ENCODE results near the gene ZNF750.
A peak's percentile ranks its signal among the peaks of the same experiment; 100 is the strongest.

Gene ZNF750

DNA sequence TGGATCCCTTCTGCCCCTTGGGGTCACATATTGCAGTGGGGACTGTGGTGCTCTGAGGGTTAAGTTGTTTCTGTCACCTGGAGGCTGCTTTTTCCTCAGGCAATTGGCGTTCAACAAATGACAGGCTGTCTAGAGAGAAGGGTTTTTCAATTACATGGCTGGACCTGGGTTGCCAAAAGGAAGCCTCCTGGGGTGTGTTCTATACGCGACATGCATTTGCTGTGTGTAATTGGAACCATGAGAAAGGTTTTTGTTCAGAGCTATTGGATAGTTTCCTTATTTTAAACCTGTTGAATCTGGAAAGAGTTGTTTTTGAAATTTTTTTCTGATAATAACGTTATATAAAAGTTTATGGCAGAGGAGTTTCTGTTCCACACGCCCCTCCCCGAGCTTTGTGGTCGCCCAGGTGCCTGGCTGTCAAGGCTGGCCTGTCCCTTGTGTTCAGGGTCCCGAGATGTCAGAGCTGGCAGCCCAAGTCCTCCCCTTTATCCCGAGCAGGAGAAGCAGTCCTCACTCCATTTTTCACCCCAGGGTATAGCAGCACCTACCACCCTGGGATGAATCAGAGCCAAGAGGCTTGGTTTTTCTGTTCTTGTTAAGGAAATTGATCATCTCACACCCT lies 26.1 kb upstream of the ZNF750 start:
- H3K27ac ChIP-seq, result no peak overlapping the region
- no peak for DNase-seq
- H3K4me3 ChIP-seq (ENCODE audit: low read depth, low read length), result no peak overlapping the region
- peaks cover 7% of the 10 kb centered on the region for H3K36me3 ChIP-seq (replicated peaks)
- TF ChIP-seq, protein P1, sequence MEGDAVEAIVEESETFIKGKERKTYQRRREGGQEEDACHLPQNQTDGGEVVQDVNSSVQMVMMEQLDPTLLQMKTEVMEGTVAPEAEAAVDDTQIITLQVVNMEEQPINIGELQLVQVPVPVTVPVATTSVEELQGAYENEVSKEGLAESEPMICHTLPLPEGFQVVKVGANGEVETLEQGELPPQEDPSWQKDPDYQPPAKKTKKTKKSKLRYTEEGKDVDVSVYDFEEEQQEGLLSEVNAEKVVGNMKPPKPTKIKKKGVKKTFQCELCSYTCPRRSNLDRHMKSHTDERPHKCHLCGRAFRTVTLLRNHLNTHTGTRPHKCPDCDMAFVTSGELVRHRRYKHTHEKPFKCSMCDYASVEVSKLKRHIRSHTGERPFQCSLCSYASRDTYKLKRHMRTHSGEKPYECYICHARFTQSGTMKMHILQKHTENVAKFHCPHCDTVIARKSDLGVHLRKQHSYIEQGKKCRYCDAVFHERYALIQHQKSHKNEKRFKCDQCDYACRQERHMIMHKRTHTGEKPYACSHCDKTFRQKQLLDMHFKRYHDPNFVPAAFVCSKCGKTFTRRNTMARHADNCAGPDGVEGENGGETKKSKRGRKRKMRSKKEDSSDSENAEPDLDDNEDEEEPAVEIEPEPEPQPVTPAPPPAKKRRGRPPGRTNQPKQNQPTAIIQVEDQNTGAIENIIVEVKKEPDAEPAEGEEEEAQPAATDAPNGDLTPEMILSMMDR (IDR thresholded peaks at IDR 0.05; ENCODE audit: low read depth, low read length, missing control alignments), result no peak
- in situ Hi-C loops (cut with HindIII; ENCODE audit: low pct_ligation_motif_present, low sequenced_read_pairs), result no loop called here
- no peaks in the 10 kb centered on the region for H3K27me3 ChIP-seq (replicated peaks)

DNA sequence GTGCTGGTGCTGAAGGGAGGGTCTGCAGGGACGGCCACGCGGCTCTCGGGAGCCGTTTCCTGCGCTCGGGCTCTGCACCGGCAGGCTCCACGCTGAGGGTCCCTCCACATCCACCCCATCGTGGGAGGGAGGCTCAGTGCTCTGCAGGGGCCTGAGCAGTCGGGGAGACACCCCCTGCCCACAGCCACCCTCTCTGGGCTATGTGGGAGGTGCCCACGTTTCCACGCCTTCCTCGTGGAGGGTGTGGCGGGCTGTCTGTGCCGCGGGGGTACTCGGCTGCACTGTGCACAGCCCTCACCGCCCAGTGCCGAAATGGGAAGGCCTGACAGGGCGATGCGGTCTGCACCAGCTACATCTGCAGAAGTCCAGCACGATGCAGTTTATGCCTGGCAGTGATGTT lies 25.5 kb upstream of the ZNF750 start:
- H3K4me3 ChIP-seq (ENCODE audit: low read depth, low read length), result no peak overlapping the region
- TF ChIP-seq, protein P1 (IDR thresholded peaks at IDR 0.05; ENCODE audit: low read depth, low read length, missing control alignments), result no peak
- no peaks in the 10 kb centered on the region for H3K27me3 ChIP-seq (replicated peaks)
- peaks cover under 1% of the 10 kb centered on the region for H3K36me3 ChIP-seq (replicated peaks)
- in situ Hi-C loops (cut with HindIII; ENCODE audit: low pct_ligation_motif_present, low sequenced_read_pairs), result no loop called here
- H3K27ac ChIP-seq, result no peak overlapping the region
- no peak for DNase-seq

DNA sequence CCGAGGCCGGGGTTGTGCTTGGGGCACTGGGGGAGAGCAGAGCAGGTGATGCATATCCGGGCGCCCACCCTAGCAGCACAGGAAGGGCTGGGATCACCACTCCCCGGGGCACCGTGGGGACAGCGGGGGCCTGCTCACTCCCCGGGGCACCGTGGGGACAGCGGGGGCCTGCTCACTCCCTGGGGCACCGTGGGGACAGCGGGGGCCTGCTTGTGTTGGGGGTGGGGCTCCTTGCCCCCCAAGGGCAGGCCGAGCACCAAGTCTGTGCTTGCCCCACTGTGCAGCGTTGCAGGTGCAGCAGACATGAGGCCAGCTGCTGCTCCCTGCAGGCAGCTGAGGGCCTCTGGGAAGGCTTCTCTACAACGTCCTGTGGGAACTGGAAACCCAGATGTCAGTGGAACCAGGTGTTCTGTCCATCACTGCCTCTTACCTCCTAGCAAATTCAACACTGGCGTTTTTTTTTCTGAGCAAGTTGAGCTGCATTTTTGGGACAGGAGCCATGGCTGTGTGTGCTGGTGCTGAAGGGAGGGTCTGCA lies 25.0 kb upstream of the ZNF750 start:
- H3K36me3 ChIP-seq (replicated peaks), result no peaks in the 10 kb centered on the region
- no peak overlapping the region for H3K4me3 ChIP-seq (ENCODE audit: low read depth, low read length)
- DNase-seq, result no peak
- H3K27me3 ChIP-seq (replicated peaks), result no peaks in the 10 kb centered on the region
- TF ChIP-seq, protein P1 (IDR thresholded peaks at IDR 0.05; ENCODE audit: low read depth, low read length, missing control alignments), result no peak
- in situ Hi-C loops (cut with HindIII; ENCODE audit: low pct_ligation_motif_present, low sequenced_read_pairs), result no loop called here
- no peak overlapping the region for H3K27ac ChIP-seq

DNA sequence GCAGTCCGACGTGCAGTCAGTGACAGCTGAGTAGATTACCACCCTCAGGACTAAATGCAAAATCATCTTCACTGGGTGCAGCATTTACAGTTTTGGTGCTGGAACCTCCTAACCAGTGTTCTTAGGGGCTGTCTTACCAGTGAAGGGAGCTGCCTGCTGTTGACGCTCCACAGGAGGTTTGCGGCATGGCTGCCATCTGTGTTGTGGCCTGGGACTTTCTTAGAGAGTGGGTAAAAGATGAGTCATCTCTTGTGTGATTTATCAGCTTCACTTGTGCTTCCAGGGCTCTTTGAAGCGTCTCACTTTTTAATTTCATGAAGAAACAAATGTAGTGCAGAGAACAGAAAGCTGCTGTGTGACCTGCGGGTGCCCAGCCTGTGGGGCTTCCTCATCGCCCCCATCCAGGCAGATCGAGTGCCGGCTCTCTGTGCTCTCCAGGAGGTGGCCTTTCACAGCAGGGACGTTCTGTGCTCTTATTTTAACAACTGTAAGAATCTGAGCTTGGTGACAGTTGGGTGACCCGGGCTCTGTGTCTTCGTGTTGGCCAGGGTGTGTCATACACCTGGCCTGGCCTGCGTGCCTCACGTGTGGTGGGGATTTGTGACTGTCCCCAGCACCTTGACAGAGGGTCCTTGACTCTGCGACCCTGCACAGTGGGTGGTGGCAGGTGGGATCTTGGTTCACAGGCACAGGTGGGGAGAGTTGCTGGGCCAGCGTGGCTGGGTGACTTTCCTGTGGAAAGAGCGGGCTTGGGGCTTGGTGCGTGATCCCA lies 24.3 kb upstream of the ZNF750 start:
- H3K27ac ChIP-seq, result peak overlapping the region; percentile 22
- TF ChIP-seq, protein P1 (IDR thresholded peaks at IDR 0.05; ENCODE audit: low read depth, low read length, missing control alignments), result no peak
- H3K4me3 ChIP-seq (ENCODE audit: low read depth, low read length), result no peak overlapping the region
- H3K36me3 ChIP-seq (replicated peaks), result no peaks in the 10 kb centered on the region
- peak; percentile 80 for DNase-seq
- no peaks in the 10 kb centered on the region for H3K27me3 ChIP-seq (replicated peaks)
- in situ Hi-C loops (cut with HindIII; ENCODE audit: low pct_ligation_motif_present, low sequenced_read_pairs), result no loop called here

DNA sequence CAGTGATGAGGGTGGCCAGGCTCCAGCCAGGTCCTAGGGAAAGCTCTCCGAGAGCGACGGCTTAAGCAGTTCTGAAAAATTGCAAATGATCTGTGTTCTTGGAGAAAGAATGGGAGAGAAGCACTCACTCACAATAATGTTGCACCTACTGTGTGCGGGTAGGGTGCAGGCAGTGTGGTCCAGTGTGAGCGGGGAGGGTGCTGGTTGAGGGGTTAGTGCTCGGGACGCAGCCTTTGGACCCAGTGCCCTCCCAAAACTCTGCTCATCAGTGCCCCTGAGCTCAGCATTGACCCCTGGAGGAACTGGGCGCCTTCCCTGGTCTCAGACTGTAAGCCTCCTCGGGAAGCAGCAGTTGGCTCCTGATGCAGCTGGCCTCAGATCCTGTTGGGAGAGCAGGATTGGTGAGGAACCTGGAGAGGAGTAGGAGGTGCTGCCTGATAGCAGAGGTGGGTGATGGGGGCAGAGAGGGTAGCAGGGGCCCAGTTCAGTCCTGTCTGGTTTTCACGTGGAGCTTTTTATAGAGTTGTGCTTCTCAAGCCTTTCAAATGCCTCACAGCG lies 23.6 kb upstream of the ZNF750 start:
- no peak for DNase-seq
- in situ Hi-C loops (cut with HindIII; ENCODE audit: low pct_ligation_motif_present, low sequenced_read_pairs), result no loop called here
- no peak overlapping the region for H3K4me3 ChIP-seq (ENCODE audit: low read depth, low read length)
- no peaks in the 10 kb centered on the region for H3K36me3 ChIP-seq (replicated peaks)
- TF ChIP-seq, protein P1 (IDR thresholded peaks at IDR 0.05; ENCODE audit: low read depth, low read length, missing control alignments), result peak; percentile 5
- H3K27ac ChIP-seq, result peak overlapping the region; percentile 1
- H3K27me3 ChIP-seq (replicated peaks), result no peaks in the 10 kb centered on the region

All from brain microvascular endothelial cell (primary cell).